Ishikawa (cell line): ENCODE measurements around the gene CAPN5.

ENCODE experiments used
- FOXM1 ChIP-seq: IDR thresholded peaks from 2 replicates; pipeline ENCODE4 v1.6.1; 2012; ENCODE audit warnings: low read depth, borderline replicate concordance
- NFIC ChIP-seq: IDR thresholded peaks from 2 replicates; pipeline ENCODE4 v1.6.1; 2012
- TAF1 ChIP-seq: IDR thresholded peaks from 2 replicates; pipeline ENCODE4 v1.6.1; 2012; ENCODE audit warnings: low read depth, mild to moderate bottlenecking
- TCF12 ChIP-seq: IDR thresholded peaks from 2 replicates; pipeline ENCODE4 v1.6.1; 2012; ENCODE audit warnings: low read depth
- TF ChIP-seq, protein P1 (sequence below): IDR thresholded peaks from 2 replicates; pipeline ENCODE4 v1.6.1; 2012
- TF ChIP-seq, protein P2 (sequence below): IDR thresholded peaks from 2 replicates; pipeline ENCODE4 v1.6.1; 2012; ENCODE audit warnings: low read depth, mild to moderate bottlenecking

GRCh38 chr11:77174559-77174958, 107.8 kb downstream of the CAPN5 start:
- TF ChIP-seq, protein P1, sequence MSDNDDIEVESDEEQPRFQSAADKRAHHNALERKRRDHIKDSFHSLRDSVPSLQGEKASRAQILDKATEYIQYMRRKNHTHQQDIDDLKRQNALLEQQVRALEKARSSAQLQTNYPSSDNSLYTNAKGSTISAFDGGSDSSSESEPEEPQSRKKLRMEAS, result peak; percentile 84
- TF ChIP-seq, protein P2, sequence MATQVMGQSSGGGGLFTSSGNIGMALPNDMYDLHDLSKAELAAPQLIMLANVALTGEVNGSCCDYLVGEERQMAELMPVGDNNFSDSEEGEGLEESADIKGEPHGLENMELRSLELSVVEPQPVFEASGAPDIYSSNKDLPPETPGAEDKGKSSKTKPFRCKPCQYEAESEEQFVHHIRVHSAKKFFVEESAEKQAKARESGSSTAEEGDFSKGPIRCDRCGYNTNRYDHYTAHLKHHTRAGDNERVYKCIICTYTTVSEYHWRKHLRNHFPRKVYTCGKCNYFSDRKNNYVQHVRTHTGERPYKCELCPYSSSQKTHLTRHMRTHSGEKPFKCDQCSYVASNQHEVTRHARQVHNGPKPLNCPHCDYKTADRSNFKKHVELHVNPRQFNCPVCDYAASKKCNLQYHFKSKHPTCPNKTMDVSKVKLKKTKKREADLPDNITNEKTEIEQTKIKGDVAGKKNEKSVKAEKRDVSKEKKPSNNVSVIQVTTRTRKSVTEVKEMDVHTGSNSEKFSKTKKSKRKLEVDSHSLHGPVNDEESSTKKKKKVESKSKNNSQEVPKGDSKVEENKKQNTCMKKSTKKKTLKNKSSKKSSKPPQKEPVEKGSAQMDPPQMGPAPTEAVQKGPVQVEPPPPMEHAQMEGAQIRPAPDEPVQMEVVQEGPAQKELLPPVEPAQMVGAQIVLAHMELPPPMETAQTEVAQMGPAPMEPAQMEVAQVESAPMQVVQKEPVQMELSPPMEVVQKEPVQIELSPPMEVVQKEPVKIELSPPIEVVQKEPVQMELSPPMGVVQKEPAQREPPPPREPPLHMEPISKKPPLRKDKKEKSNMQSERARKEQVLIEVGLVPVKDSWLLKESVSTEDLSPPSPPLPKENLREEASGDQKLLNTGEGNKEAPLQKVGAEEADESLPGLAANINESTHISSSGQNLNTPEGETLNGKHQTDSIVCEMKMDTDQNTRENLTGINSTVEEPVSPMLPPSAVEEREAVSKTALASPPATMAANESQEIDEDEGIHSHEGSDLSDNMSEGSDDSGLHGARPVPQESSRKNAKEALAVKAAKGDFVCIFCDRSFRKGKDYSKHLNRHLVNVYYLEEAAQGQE, result no peak
- TF ChIP-seq NFIC (peak; percentile 99), FOXM1 (no peak), TAF1 (no peak), TCF12 (peak; percentile 93)
